Measurements from ENCODE around the gene HSPB6. TPM values are rescaled to one million over a fixed set of nuclear protein-coding genes. Genes with fewer than 3 reads are reported as not detected.

Gene HSPB6
- total RNA-seq, 1 experiment from 2014 or later = 0.87 TPM

GRCh38 chr19:35792312-35792711 lies 35.5 kb upstream of the HSPB6 start:
- Histone ChIP-seq H3K27me3 (ENCODE audit: control insufficient read depth, insufficient read depth, low read length) (no peaks in the 10 kb centered on the region), H3K36me3 (ENCODE audit: control insufficient read depth, insufficient read depth, low read length) (no peaks in the 10 kb centered on the region), H3K27ac (ENCODE audit: low read length) (no peak overlapping the region), H3K4me1 (ENCODE audit: control insufficient read depth, insufficient read depth, low read length) (no peaks in the 10 kb centered on the region; the same call in 1 of the 2 replicates), H3K4me3 (ENCODE audit: low read depth in 2 of 2, low read length in 2 of 2) (no peak overlapping the region), H3K9me3 (ENCODE audit: control insufficient read depth, insufficient read depth, low read depth, low read length) (no peaks in the 10 kb centered on the region)
- BruUV-seq (replicated peaks) = no TSS peak
- intact Hi-C loops (cut with micrococcal nuclease; ENCODE audit: unreplicated experiment) = no loop called here
- no peak for TF ChIP-seq REST (IDR thresholded peaks at IDR 0.05; ENCODE audit: insufficient read depth in 1 of 2, low read depth in 2 of 2, low read length in 1 of 2)
- no peak for TF ChIP-seq TCF7L2 (IDR thresholded peaks at IDR 0.05; ENCODE audit: low read depth, low read length)
- no peak for TF ChIP-seq POLR2AphosphoS5 (IDR thresholded peaks at IDR 0.05; ENCODE audit: low read depth, low read length)
- TF ChIP-seq CTCF (IDR thresholded peaks at IDR 0.05) = no peak
- TF ChIP-seq SIN3A (IDR thresholded peaks at IDR 0.05; ENCODE audit: borderline replicate concordance, insufficient read depth, low read depth, low read length) = no peak
- ATAC-seq (no peak), DNase-seq (ENCODE audit: low read depth, low spot score) (no peak)
- in situ Hi-C loops (cut with HindIII; ENCODE audit: low pct_unique_long_range_greater_than_20kb, low sequenced_read_pairs) = no loop called here
- POLR2A ChIA-PET = no interaction called here
- CTCF ChIA-PET = no interaction called here

- in situ Hi-C loops (cut with HindIII; ENCODE audit: low pct_unique_long_range_greater_than_20kb, low sequenced_read_pairs) (no loop called here), intact Hi-C loops (cut with micrococcal nuclease; ENCODE audit: unreplicated experiment) (no loop called here)
- TF ChIP-seq TCF7L2 (IDR thresholded peaks at IDR 0.05; ENCODE audit: low read depth, low read length) (no peak), SIN3A (IDR thresholded peaks at IDR 0.05; ENCODE audit: borderline replicate concordance, insufficient read depth, low read depth, low read length) (no peak), CTCF (IDR thresholded peaks at IDR 0.05) (no peak), REST (IDR thresholded peaks at IDR 0.05; ENCODE audit: insufficient read depth in 1 of 2, low read depth in 2 of 2, low read length in 1 of 2) (no peak), POLR2AphosphoS5 (IDR thresholded peaks at IDR 0.05; ENCODE audit: low read depth, low read length) (no peak)
- BruUV-seq (replicated peaks) = no TSS peak
- Histone ChIP-seq H3K27me3 (ENCODE audit: control insufficient read depth, insufficient read depth, low read length) (no peaks in the 10 kb centered on the region), H3K27ac (ENCODE audit: low read length) (no peak overlapping the region), H3K4me3 (ENCODE audit: low read depth in 2 of 2, low read length in 2 of 2) (no peak overlapping the region), H3K36me3 (ENCODE audit: control insufficient read depth, insufficient read depth, low read length) (no peaks in the 10 kb centered on the region), H3K4me1 (ENCODE audit: control insufficient read depth, insufficient read depth, low read length) (no peaks in the 10 kb centered on the region; the same call in 1 of the 2 replicates), H3K9me3 (ENCODE audit: control insufficient read depth, insufficient read depth, low read depth, low read length) (no peaks in the 10 kb centered on the region)
- DNase-seq (ENCODE audit: low read depth, low spot score) (no peak), ATAC-seq (no peak)
- ChIA-PET CTCF (no interaction called here), POLR2A (no interaction called here)
These were observed 35.0 kb upstream of the HSPB6 start for GRCh38 chr19:35791814-35792279.
